CD4-positive, CD25-positive, alpha-beta regulatory T cell (primary cell): ENCODE data around the gene CREB3L4. TPM values are rescaled to one million over a fixed set of nuclear protein-coding genes. Genes with fewer than 3 reads are reported as not detected.

Experiments
- ATAC-seq, 2 donors: fragments of 150-1000 bp; cut with Tn5 transposase; one replicate each; pipeline ENCODE4 v1.10.0; 2021; ENCODE audit warnings: low read depth in 2 of 2, moderate number of reproducible peaks in 2 of 2, moderate library complexity in 1 of 2
- DNase-seq, 3 donors: peaks; one replicate each; pipeline versions ENCODE4 v3.0.0 to v3.0.0-alpha.2; 2012 to 2022; ENCODE audit warnings: mixed read lengths in 1 of 3
- H3K27ac ChIP-seq: one replicate; pipeline ENCODE4 v1.7.0; 2013; ENCODE audit warnings: mild to moderate bottlenecking, low read length; ENCODE audit not compliant: insufficient read depth, poor library complexity, severe bottlenecking
- H3K27me3 ChIP-seq: one replicate; pipeline ENCODE4 v1.7.0; 2013; ENCODE audit warnings: low read length; ENCODE audit not compliant: control insufficient read depth, insufficient read depth
- H3K36me3 ChIP-seq: one replicate; pipeline ENCODE4 v1.7.0; 2013; ENCODE audit warnings: mild to moderate bottlenecking, low read length, moderate library complexity; ENCODE audit not compliant: control insufficient read depth, insufficient read depth
- H3K4me1 ChIP-seq: 2 replicates; pipeline ENCODE4 v1.7.0; 2013; ENCODE audit warnings: mild to moderate bottlenecking, low read length; ENCODE audit not compliant: insufficient read depth, control insufficient read depth, poor library complexity, severe bottlenecking
- H3K4me3 ChIP-seq: one replicate; pipeline ENCODE4 v1.7.0; 2013; ENCODE audit warnings: low read depth, mild to moderate bottlenecking, low read length, moderate library complexity
- H3K9me3 ChIP-seq, 2 experiments: 1 replicate in 1 of 2; 2 replicates in 1 of 2; pipeline ENCODE4 v1.7.0; 2013; ENCODE audit warnings: low read length in 2 of 2, mild to moderate bottlenecking in 1 of 2, moderate library complexity in 1 of 2; ENCODE audit not compliant: control insufficient read depth in 2 of 2
- H3K27ac Mint-ChIP-seq, 3 donors: one replicate each; pipeline ENCODE4 v1.8.0; 2020 to 2022; ENCODE audit warnings: mild to moderate bottlenecking in 3 of 3, mixed read lengths in 3 of 3, moderate library complexity in 2 of 3
- H3K27me3 Mint-ChIP-seq: one replicate; pipeline ENCODE4 v1.8.0; 2022; ENCODE audit warnings: mild to moderate bottlenecking, mixed read lengths
- H3K36me3 Mint-ChIP-seq: one replicate; pipeline ENCODE4 v1.8.0; 2020; ENCODE audit warnings: mixed read lengths
- H3K4me1 Mint-ChIP-seq, 4 donors: one replicate each; pipeline ENCODE4 v1.8.0; 2020 to 2022; ENCODE audit warnings: mixed read lengths in 4 of 4, mild to moderate bottlenecking in 1 of 4
- H3K4me3 Mint-ChIP-seq, 4 donors: one replicate each; pipeline ENCODE4 v1.8.0; 2020 to 2022; ENCODE audit warnings: mild to moderate bottlenecking in 4 of 4, mixed read lengths in 4 of 4, moderate library complexity in 3 of 4
- H3K9me3 Mint-ChIP-seq, 7 donors: one replicate each; pipeline ENCODE4 v1.8.0; 2020 to 2022; ENCODE audit warnings: mixed read lengths in 7 of 7, mild to moderate bottlenecking in 3 of 7, moderate library complexity in 2 of 7
- polyA plus RNA-seq, 4 donors: library from polyadenylated mRNA; unstranded; fragments of 300-500 nt; fragmentation: Illumina TruSeq; gene quantifications; one replicate each; pipeline ENCODE4 v1.2.3, GENCODE V29; 2021
- total RNA-seq: library from RNA; stranded (reverse); gene quantifications from one replicate; pipeline ENCODE4 v1.2.3, GENCODE V29; 2022

CREB3L4 gene
- total and polyA plus RNA-seq, 5 donors from 2014 or later: 0.90 to 5.4 (median 3.2) TPM

- no peak overlapping the region for H3K27ac ChIP-seq
- H3K36me3 Mint-ChIP-seq: no peaks in the 10 kb centered on the region
- H3K4me1 Mint-ChIP-seq: peaks cover 0 to 4% (median 0%) of the 10 kb centered on the region in 4 donors
- DNase-seq: no peak
- H3K9me3 ChIP-seq: no peaks in the 10 kb centered on the region
- no peaks in the 10 kb centered on the region for H3K27me3 ChIP-seq
- no peaks in the 10 kb centered on the region for H3K36me3 ChIP-seq
- no peak overlapping the region for H3K4me3 ChIP-seq
- no peak overlapping the region for H3K4me3 Mint-ChIP-seq
- peaks cover 0 to 1% (median 0%) of the 10 kb centered on the region in 7 donors for H3K9me3 Mint-ChIP-seq
- H3K27me3 Mint-ChIP-seq: peaks cover 10% of the 10 kb centered on the region
- H3K27ac Mint-ChIP-seq: no peak overlapping the region
- no peak for ATAC-seq
- no peaks in the 10 kb centered on the region for H3K4me1 ChIP-seq
Observed at GRCh38 chr1:154014154-154014907, 46.6 kb downstream of the CREB3L4 start.

- H3K27me3 ChIP-seq: no peaks in the 10 kb centered on the region
- no peak overlapping the region for H3K4me3 ChIP-seq
- peaks cover 5% of the 10 kb centered on the region for H3K27me3 Mint-ChIP-seq
- H3K36me3 ChIP-seq: no peaks in the 10 kb centered on the region
- no peak overlapping the region for H3K4me3 Mint-ChIP-seq
- H3K4me1 ChIP-seq: no peaks in the 10 kb centered on the region
- H3K4me1 Mint-ChIP-seq: peaks cover 0 to 3% (median 0%) of the 10 kb centered on the region in 4 donors
- H3K27ac Mint-ChIP-seq: no peak overlapping the region
- no peak overlapping the region for H3K27ac ChIP-seq
- DNase-seq (no peak), ATAC-seq (no peak)
- H3K36me3 Mint-ChIP-seq: no peaks in the 10 kb centered on the region
- H3K9me3 ChIP-seq: no peaks in the 10 kb centered on the region
- H3K9me3 Mint-ChIP-seq: peaks cover 0 to 1% (median 0%) of the 10 kb centered on the region in 7 donors
Observed at GRCh38 chr1:154019269-154019668, 51.6 kb downstream of the CREB3L4 start.

- no peak overlapping the region for H3K27ac Mint-ChIP-seq
- DNase-seq: no peak
- H3K27me3 ChIP-seq: no peaks in the 10 kb centered on the region
- no peak for ATAC-seq
- no peaks in the 10 kb centered on the region for H3K9me3 ChIP-seq
- no peak overlapping the region for H3K4me3 Mint-ChIP-seq
- H3K4me3 ChIP-seq: no peak overlapping the region
- H3K36me3 ChIP-seq: no peaks in the 10 kb centered on the region
- no peaks in the 10 kb centered on the region for H3K36me3 Mint-ChIP-seq
- no peak overlapping the region for H3K27ac ChIP-seq
- peaks cover 0 to 1% (median 0%) of the 10 kb centered on the region in 7 donors for H3K9me3 Mint-ChIP-seq
- no peaks in the 10 kb centered on the region for H3K4me1 ChIP-seq
- no peaks in the 10 kb centered on the region for H3K4me1 Mint-ChIP-seq
- H3K27me3 Mint-ChIP-seq: peaks cover 5% of the 10 kb centered on the region
Observed at GRCh38 chr1:154019940-154020339, 52.2 kb downstream of the CREB3L4 start.

Other genes with a start within 250 kb of the CREB3L4 start
- 39.5 TPM for gene INTS3, start 239.9 kb upstream of the CREB3L4 start, total RNA-seq
- 1 to 10 TPM; 6.9 to 9.4 (median 8.1) TPM for gene INTS3, start 239.9 kb upstream of the CREB3L4 start, polyA plus RNA-seq
- 8.3 TPM for gene SLC27A3, start 192.5 kb upstream of the CREB3L4 start, total RNA-seq
- gene SLC27A3, start 192.5 kb upstream of the CREB3L4 start, polyA plus RNA-seq: 1 to 10 TPM; 5.4 to 8.3 (median 5.9) TPM
- gene GATAD2B, start 44.9 kb upstream of the CREB3L4 start, total RNA-seq: 81.5 TPM
- gene GATAD2B, start 44.9 kb upstream of the CREB3L4 start, polyA plus RNA-seq: 1 to 10 TPM; 2.9 to 4.5 (median 3.3) TPM
- 133 TPM for gene DENND4B, start 21.2 kb upstream of the CREB3L4 start, total RNA-seq
- gene DENND4B, start 21.2 kb upstream of the CREB3L4 start, polyA plus RNA-seq: 10 to 100 TPM; 11.2 to 21.2 (median 13.6) TPM
- 145 TPM for gene CRTC2, start 9.3 kb upstream of the CREB3L4 start, total RNA-seq
- 10 to 100 TPM; 13.6 to 32.6 (median 26.0) TPM for gene CRTC2, start 9.3 kb upstream of the CREB3L4 start, polyA plus RNA-seq
- 15.8 TPM for gene SLC39A1, start 4.4 kb upstream of the CREB3L4 start, total RNA-seq
- 10 to 100 TPM; 30.4 to 42.1 (median 35.8) TPM for gene SLC39A1, start 4.4 kb upstream of the CREB3L4 start, polyA plus RNA-seq
- 93.8 TPM for gene JTB, start 9.8 kb downstream of the CREB3L4 start, total RNA-seq
- 100 to 1,000 TPM; 334 to 378 (median 356) TPM for gene JTB, start 9.8 kb downstream of the CREB3L4 start, polyA plus RNA-seq
- gene RAB13, start 18.4 kb downstream of the CREB3L4 start, total RNA-seq: 0.57 TPM
- not detected for gene RAB13, start 18.4 kb downstream of the CREB3L4 start, polyA plus RNA-seq
- gene RPS27, start 22.9 kb downstream of the CREB3L4 start, total RNA-seq: 4,265 TPM
- gene RPS27, start 22.9 kb downstream of the CREB3L4 start, polyA plus RNA-seq: over 10,000 TPM; 16,500 to 24,850 (median 17,978) TPM
- 0.10 TPM for gene NUP210L, start 187.2 kb downstream of the CREB3L4 start, total RNA-seq
- under 1 TPM in 2 of 4 donors, not detected in 2; 0.02 to 0.17 TPM for gene NUP210L, start 187.2 kb downstream of the CREB3L4 start, polyA plus RNA-seq
- 412 TPM for gene TPM3, start 224.2 kb downstream of the CREB3L4 start, total RNA-seq
- 1,000 to 10,000 TPM in 1 of 4 donors, 100 to 1,000 TPM in 3; 780 to 1,027 (median 844) TPM for gene TPM3, start 224.2 kb downstream of the CREB3L4 start, polyA plus RNA-seq
- gene CFAP141, start 238.4 kb downstream of the CREB3L4 start, total RNA-seq: not detected
- gene CFAP141, start 238.4 kb downstream of the CREB3L4 start, polyA plus RNA-seq: not detected